SJSA1 (cell line): Measurements from ENCODE around the gene GOT2. TPM values are rescaled to one million over a fixed set of nuclear protein-coding genes. Genes with fewer than 3 reads are reported as not detected.

Experiments used
- DNase-seq, 2 experiments: peaks; one replicate each; pipeline ENCODE4 v3.0.0-alpha.2; 2015 to 2020; ENCODE audit warnings: low spot score in 2 of 2, low read depth in 1 of 2
- H3K27ac ChIP-seq: fragments of 250-450 bp; sonication (Bioruptor Pico); 2 replicates; pipeline ENCODE4 v1.5.1; 2020; ENCODE audit warnings: mild to moderate bottlenecking, moderate library complexity
- H3K27me3 ChIP-seq: fragments of 250-450 bp; sonication (Bioruptor Pico); replicated peaks from 2 replicates; pipeline ENCODE4 v1.5.1; 2020; ENCODE audit warnings: mild to moderate bottlenecking, moderate library complexity
- H3K36me3 ChIP-seq: fragments of 250-450 bp; sonication (Bioruptor Pico); 2 replicates; pipeline ENCODE4 v1.5.1; 2020; ENCODE audit warnings: mild to moderate bottlenecking
- H3K4me1 ChIP-seq: fragments of 250-450 bp; sonication (Bioruptor Pico); replicated peaks from 2 replicates; pipeline ENCODE4 v1.6.1; 2021; ENCODE audit warnings: mild to moderate bottlenecking
- H3K4me3 ChIP-seq: fragments of 250-450 bp; sonication (Bioruptor Pico); 2 replicates; pipeline ENCODE4 v1.5.1; 2020; ENCODE audit warnings: mild to moderate bottlenecking
- H3K9me3 ChIP-seq: fragments of 250-450 bp; sonication (Bioruptor Pico); replicated peaks from 2 replicates; pipeline ENCODE4 v1.5.1; 2020; ENCODE audit warnings: mild to moderate bottlenecking
- total RNA-seq: library from RNA; depleted of rRNA; stranded (reverse); fragments of >200 nt; shearing (Covaris generic); gene quantifications from 2 replicates; pipeline ENCODE4 v1.2.3, GENCODE V29; 2014

GOT2 gene
- total RNA-seq, 1 experiment from 2014 or later = 57.4 TPM

DNA sequence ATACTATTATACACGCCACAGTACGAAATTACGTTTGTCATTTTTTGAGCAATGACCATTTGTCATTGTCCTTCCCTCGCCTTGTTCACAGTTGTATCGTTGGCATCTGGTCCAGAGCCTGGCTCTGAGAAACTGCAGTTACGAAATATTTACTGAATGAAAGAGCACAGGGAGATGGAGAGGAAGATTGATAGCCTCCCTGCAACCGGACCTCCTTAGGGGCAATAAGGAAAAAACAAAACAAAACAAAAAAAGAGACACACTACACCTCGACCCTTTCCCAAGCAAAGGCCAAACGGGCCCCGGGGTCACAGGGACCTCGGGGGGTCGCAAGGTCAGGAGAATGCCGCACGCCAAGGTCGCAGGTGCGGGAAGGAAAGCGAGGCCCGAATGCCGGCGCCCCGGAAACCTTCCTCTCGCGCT is 857 bp downstream of the GOT2 start:
- no peaks in the 10 kb centered on the region for H3K27me3 ChIP-seq
- H3K36me3 ChIP-seq = peaks cover 23% of the 10 kb centered on the region
- H3K27ac ChIP-seq = peak overlapping the region; percentile 42; the same call in 1 of the 2 replicates
- peak overlapping the region; percentile 86 for H3K4me3 ChIP-seq
- H3K4me1 ChIP-seq = peaks cover 11% of the 10 kb centered on the region
- DNase-seq = no peak
- no peaks in the 10 kb centered on the region for H3K9me3 ChIP-seq

DNA sequence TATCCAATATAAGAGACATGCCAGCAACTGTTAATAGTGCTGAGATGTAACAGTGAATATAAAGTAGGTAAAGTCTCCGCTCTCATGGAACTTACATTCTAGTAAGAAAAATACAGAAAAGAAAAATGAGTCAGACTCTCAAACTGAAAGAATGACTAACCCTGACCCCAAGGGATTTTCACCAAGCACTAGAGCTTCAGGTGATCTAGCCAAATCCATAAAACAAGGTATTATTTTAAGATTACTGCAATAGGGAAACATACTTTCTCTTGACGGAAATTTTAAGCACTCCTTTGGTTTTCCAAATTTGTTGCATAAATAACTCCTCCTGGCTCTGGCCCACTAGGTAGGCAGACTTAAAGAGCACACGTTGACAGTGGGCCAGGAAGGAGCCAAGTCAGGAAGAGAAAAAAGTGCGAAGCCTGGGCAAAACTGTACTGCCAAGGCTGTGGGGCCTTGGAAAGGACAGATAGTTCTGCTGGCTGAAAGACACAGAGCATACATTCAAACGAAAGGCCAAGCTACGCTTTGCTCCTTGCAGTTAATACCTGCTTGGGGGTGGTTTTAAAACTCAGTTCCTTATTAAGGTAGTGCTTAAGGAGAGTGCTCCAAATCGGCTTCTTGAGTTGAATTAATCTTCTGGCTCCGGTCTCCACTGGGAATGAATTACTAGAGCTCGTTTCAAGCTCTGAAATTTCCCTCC is 1.4 kb downstream of the GOT2 start:
- Histone ChIP-seq H3K4me3 (peak overlapping the region; percentile 86), H3K27ac (no peak overlapping the region)
- peak in 1 of 2 experiments; percentile 17 for DNase-seq

GRCh38 chr16:58730724-58731370 is 3.3 kb downstream of the GOT2 start:
- H3K4me3 ChIP-seq = no peak overlapping the region
- no peak for DNase-seq
- H3K27me3 ChIP-seq = no peaks in the 10 kb centered on the region
- no peak overlapping the region for H3K27ac ChIP-seq
- H3K4me1 ChIP-seq = peaks cover 11% of the 10 kb centered on the region
- H3K36me3 ChIP-seq = peaks cover 26% of the 10 kb centered on the region
- no peaks in the 10 kb centered on the region for H3K9me3 ChIP-seq

More for the DNA sequence above, 1.4 kb downstream of the GOT2 start:
- Histone ChIP-seq H3K27me3 (no peaks in the 10 kb centered on the region), H3K36me3 (peaks cover 25% of the 10 kb centered on the region), H3K9me3 (no peaks in the 10 kb centered on the region), H3K4me1 (peaks cover 11% of the 10 kb centered on the region)

- Histone ChIP-seq H3K27me3 (no peaks in the 10 kb centered on the region), H3K4me3 (no peak overlapping the region), H3K36me3 (peaks cover 27% of the 10 kb centered on the region), H3K9me3 (no peaks in the 10 kb centered on the region), H3K4me1 (peaks cover 8% of the 10 kb centered on the region), H3K27ac (no peak overlapping the region)
- no peak for DNase-seq
Observed at GRCh38 chr16:58727796-58728568, 6.1 kb downstream of the GOT2 start.

GRCh38 chr16:58727028-58727781 is 6.9 kb downstream of the GOT2 start:
- peaks cover 32% of the 10 kb centered on the region for H3K36me3 ChIP-seq
- no peaks in the 10 kb centered on the region for H3K27me3 ChIP-seq
- no peaks in the 10 kb centered on the region for H3K9me3 ChIP-seq
- H3K4me1 ChIP-seq = peaks cover under 1% of the 10 kb centered on the region; the same call in 1 of the 2 replicates
- H3K27ac ChIP-seq = no peak overlapping the region
- H3K4me3 ChIP-seq = no peak overlapping the region
- no peak for DNase-seq

DNA sequence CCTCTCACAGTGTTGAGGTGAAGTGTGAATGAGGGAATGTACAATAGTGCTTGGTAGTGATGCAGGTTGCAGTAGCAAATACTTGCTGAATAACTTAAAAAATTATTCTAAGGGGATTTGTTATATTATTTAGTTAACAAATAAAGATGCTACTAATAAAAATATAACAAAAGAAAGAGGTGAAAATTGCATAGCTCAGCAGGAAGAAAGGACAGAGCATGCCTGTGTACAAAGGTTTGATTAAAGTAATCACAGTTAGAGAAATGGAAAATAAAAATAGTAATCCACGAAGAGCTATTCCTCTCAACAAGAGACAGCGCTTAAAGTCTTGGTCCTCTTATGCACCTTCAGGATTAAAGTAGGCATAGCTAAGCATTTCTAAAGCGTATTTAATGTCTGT is 11.0 kb downstream of the GOT2 start:
- Histone ChIP-seq H3K4me1 (no peaks in the 10 kb centered on the region), H3K4me3 (no peak overlapping the region), H3K9me3 (no peaks in the 10 kb centered on the region), H3K27me3 (no peaks in the 10 kb centered on the region), H3K27ac (no peak overlapping the region), H3K36me3 (peaks cover 55% of the 10 kb centered on the region)
- no peak for DNase-seq

GRCh38 chr16:58717994-58718393 is 16.1 kb downstream of the GOT2 start:
- no peak overlapping the region for H3K4me3 ChIP-seq
- peaks cover 82% of the 10 kb centered on the region for H3K36me3 ChIP-seq
- DNase-seq = no peak
- H3K27me3 ChIP-seq = no peaks in the 10 kb centered on the region
- H3K4me1 ChIP-seq = no peaks in the 10 kb centered on the region
- H3K27ac ChIP-seq = no peak overlapping the region
- no peaks in the 10 kb centered on the region for H3K9me3 ChIP-seq

DNA sequence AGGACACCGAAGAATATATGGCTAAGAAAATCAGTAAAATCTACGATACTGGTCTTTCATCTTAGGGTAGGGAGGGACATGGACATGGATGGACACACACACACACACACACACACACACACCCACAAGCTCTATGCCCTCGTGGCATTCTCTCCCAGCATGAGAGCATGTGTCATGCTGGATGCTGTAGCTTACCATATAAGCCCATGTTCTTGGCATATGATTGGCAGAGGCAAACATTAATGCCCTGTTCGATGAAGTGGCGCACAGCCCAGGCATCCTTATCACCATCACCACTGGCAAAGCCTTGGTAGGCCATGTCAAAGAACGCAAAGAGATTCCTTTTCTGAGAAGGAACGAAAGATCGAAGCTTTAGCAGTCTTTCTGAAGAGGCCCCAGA is 17.6 kb downstream of the GOT2 start:
- no peak overlapping the region for H3K4me3 ChIP-seq
- no peaks in the 10 kb centered on the region for H3K27me3 ChIP-seq
- H3K36me3 ChIP-seq = peaks cover 75% of the 10 kb centered on the region
- DNase-seq = no peak
- H3K27ac ChIP-seq = no peak overlapping the region
- no peaks in the 10 kb centered on the region for H3K4me1 ChIP-seq
- H3K9me3 ChIP-seq = no peaks in the 10 kb centered on the region

GRCh38 chr16:58713742-58714141 is 20.4 kb downstream of the GOT2 start:
- peaks cover 55% of the 10 kb centered on the region for H3K36me3 ChIP-seq

DNA sequence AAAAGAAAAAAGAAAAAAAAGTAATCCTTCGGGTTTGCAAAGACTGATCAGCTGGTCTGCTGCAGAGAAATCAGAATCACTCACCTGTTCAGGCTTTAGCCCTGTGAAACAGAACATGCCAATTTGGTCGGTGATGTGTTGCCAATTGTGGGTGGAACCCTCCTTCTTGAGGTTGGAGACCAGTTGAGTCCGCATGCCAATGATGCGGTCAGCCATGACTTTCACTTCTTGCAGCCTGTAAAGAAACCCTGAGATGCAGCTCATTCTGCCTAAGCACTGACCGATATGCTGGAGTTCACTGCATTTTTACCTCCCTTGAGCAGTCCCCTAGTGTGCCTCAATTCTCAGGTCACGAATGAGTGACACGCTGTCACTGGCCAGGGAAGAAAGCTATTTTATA is 24.8 kb downstream of the GOT2 start:
- no peak for DNase-seq
- H3K36me3 ChIP-seq = peaks cover 33% of the 10 kb centered on the region
- H3K4me1 ChIP-seq = no peaks in the 10 kb centered on the region
- H3K9me3 ChIP-seq = no peaks in the 10 kb centered on the region
- no peak overlapping the region for H3K27ac ChIP-seq
- no peak overlapping the region for H3K4me3 ChIP-seq
- no peaks in the 10 kb centered on the region for H3K27me3 ChIP-seq

More at GRCh38 chr16:58713742-58714141, 20.4 kb downstream of the GOT2 start:
- Histone ChIP-seq H3K9me3 (no peaks in the 10 kb centered on the region), H3K4me1 (no peaks in the 10 kb centered on the region), H3K4me3 (no peak overlapping the region), H3K27me3 (no peaks in the 10 kb centered on the region), H3K27ac (no peak overlapping the region)
- DNase-seq = no peak

DNA sequence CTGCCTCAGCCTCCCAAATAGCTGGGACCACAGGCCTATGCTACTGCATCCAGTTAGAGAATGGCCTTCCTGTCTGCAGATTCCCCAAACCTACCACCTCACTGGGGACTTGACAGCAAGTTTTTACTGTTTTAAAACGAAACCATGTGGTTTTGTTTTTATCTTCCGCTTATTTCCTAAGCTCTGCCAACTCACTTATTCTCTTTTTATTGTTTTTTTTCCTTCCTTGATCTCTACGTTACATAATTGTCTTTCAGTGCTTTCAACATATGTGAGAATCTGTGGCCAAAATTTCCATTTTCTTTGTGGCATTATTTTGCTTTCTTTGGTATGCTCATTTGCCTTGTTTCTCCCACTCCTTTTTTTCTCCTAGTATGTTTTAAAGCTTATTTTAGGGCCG is 35.0 kb downstream of the GOT2 start:
- Histone ChIP-seq H3K36me3 (no peaks in the 10 kb centered on the region), H3K4me1 (no peaks in the 10 kb centered on the region), H3K9me3 (no peaks in the 10 kb centered on the region), H3K27ac (no peak overlapping the region), H3K4me3 (no peak overlapping the region), H3K27me3 (0 out of 2 replicates have a peak, but pooled peaks cover 5% of the 10 kb centered on the region)
- no peak for DNase-seq

DNA sequence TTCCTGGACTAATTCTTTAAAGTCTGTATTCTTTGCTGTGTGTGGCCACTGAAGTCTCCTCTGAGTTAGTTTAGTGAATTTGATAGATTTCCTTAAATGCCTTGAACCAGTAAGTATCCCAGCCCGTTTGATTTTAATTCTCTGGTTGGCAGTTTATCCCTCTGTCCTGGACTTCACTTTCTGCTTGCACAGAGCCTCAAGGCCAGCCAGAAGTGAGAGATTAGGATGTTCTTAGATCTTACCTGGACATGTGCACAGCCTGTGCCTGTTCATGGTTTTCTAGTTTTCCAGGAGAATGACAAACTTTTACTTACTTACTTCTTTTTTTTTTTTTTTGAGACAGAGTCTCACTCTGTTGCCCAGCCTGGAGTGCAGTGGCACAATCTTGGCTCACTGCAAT is 38.7 kb downstream of the GOT2 start:
- H3K4me1 ChIP-seq = no peaks in the 10 kb centered on the region
- no peaks in the 10 kb centered on the region for H3K36me3 ChIP-seq
- no peaks in the 10 kb centered on the region for H3K9me3 ChIP-seq
- H3K27me3 ChIP-seq = 0 out of 2 replicates have a peak, but pooled peaks cover 5% of the 10 kb centered on the region
- DNase-seq = no peak
- no peak overlapping the region for H3K4me3 ChIP-seq
- no peak overlapping the region for H3K27ac ChIP-seq

DNA sequence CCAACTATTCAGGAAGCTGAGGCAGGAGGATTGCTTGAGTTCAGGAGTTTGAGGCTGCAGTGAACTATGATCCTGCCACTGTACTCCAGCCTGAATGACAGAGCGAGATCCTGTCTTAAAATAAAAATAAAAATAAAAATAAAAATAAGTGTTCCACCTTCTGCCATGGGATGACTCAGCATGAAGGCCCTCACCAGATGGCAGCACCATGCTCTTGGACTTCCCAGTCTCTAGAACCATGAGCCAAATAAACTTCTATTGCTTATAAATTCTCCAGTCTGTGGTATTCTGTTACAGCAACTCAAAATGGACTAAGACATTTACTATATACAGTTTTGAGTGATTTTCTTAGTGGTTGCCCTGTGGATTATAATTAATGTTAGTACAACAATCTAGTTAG is 41.7 kb downstream of the GOT2 start:
- no peak for DNase-seq
- no peaks in the 10 kb centered on the region for H3K36me3 ChIP-seq

More for the DNA sequence above, 41.7 kb downstream of the GOT2 start:
- H3K4me1 ChIP-seq = no peaks in the 10 kb centered on the region
- no peaks in the 10 kb centered on the region for H3K9me3 ChIP-seq
- H3K27me3 ChIP-seq = 0 out of 2 replicates have a peak, but pooled peaks cover 5% of the 10 kb centered on the region
- no peak overlapping the region for H3K4me3 ChIP-seq
- no peak overlapping the region for H3K27ac ChIP-seq
